ENCODE results near the gene DAAM2.
A peak's percentile ranks its signal among the peaks of the same experiment; 100 is the strongest.

The DAAM2 gene

GRCh38 chr6:39818695-39819094, 26.5 kb downstream of the DAAM2 start:
- no peak for DNase-seq (ENCODE audit: low read depth, low spot score)
- Histone ChIP-seq H3K4me1 (ENCODE audit: insufficient read depth, insufficient read length) (peaks cover 13% of the 10 kb centered on the region), H3K27me3 (ENCODE audit: insufficient read depth, insufficient read length) (no peaks in the 10 kb centered on the region), H3K36me3 (ENCODE audit: insufficient read depth, insufficient read length, low read length) (peaks cover 3% of the 10 kb centered on the region), H3K9ac (ENCODE audit: insufficient read length, low read depth) (no peak overlapping the region), H3K4me3 (ENCODE audit: insufficient read length, low read depth) (no peak overlapping the region), H3K9me3 (ENCODE audit: insufficient read depth, low read length) (no peaks in the 10 kb centered on the region)
- TF ChIP-seq ZNF274 (IDR thresholded peaks at IDR 0.05; ENCODE audit: low read depth, low read length), result no peak
- no peak for TF ChIP-seq YY1 (IDR thresholded peaks at IDR 0.05; ENCODE audit: insufficient read depth, insufficient read length)
- no peak for TF ChIP-seq SUZ12 (IDR thresholded peaks at IDR 0.05; ENCODE audit: extremely low read depth, insufficient read depth, insufficient read length)

DNA sequence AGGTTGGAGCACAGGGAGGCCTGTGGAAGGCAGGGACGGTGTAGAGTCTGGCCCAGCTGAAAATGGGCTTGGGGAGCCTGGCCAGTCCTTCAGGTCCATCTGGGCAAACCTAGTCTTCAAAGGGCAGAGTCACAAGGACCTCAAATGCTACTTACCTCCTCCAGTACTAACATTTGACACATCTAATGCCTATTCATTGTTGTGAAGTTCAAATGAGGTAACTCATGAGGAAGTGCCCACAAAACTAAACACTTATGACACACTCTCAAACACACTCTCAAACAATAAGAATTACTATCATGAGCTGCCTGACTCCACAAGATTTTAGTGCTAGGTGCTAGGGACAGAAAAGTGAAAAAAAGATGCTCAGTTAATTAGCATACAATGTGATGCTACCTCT, 27.1 kb downstream of the DAAM2 start:
- no peak for TF ChIP-seq ZNF274 (IDR thresholded peaks at IDR 0.05; ENCODE audit: low read depth, low read length)
- no peak for TF ChIP-seq YY1 (IDR thresholded peaks at IDR 0.05; ENCODE audit: insufficient read depth, insufficient read length)
- TF ChIP-seq SUZ12 (IDR thresholded peaks at IDR 0.05; ENCODE audit: extremely low read depth, insufficient read depth, insufficient read length), result no peak
- no peak overlapping the region for H3K9ac ChIP-seq (ENCODE audit: insufficient read length, low read depth)
- H3K9me3 ChIP-seq (ENCODE audit: insufficient read depth, low read length), result no peaks in the 10 kb centered on the region
- H3K36me3 ChIP-seq (ENCODE audit: insufficient read depth, insufficient read length, low read length), result peaks cover 3% of the 10 kb centered on the region
- H3K4me1 ChIP-seq (ENCODE audit: insufficient read depth, insufficient read length), result peaks cover 13% of the 10 kb centered on the region
- H3K4me3 ChIP-seq (ENCODE audit: insufficient read length, low read depth), result no peak overlapping the region
- no peaks in the 10 kb centered on the region for H3K27me3 ChIP-seq (ENCODE audit: insufficient read depth, insufficient read length)
- DNase-seq (ENCODE audit: low read depth, low spot score), result no peak

DNA sequence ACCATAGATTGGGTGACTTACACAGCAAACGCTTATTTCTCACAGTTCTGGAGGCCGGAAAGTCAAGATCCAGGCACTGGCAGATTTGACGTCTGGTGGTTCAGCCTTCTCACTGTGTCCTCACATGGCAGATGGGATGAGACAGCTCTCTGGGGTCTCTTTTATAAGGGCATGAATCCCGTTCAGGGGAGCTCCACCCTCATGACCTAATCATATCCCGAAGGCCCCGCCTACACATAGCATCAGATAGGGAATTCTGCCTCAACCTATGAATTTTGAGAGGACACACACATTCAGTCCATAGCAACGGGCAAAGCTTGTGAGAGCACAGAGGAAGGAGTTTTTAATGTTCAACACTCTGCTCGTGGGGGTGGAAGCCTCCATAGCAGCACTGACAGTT, 27.5 kb downstream of the DAAM2 start:
- Histone ChIP-seq H3K9me3 (ENCODE audit: insufficient read depth, low read length) (no peaks in the 10 kb centered on the region), H3K4me3 (ENCODE audit: insufficient read length, low read depth) (no peak overlapping the region), H3K27me3 (ENCODE audit: insufficient read depth, insufficient read length) (no peaks in the 10 kb centered on the region), H3K4me1 (ENCODE audit: insufficient read depth, insufficient read length) (peaks cover 16% of the 10 kb centered on the region), H3K9ac (ENCODE audit: insufficient read length, low read depth) (no peak overlapping the region), H3K36me3 (ENCODE audit: insufficient read depth, insufficient read length, low read length) (peaks cover 3% of the 10 kb centered on the region)
- DNase-seq (ENCODE audit: low read depth, low spot score), result no peak
- no peak for TF ChIP-seq YY1 (IDR thresholded peaks at IDR 0.05; ENCODE audit: insufficient read depth, insufficient read length)
- TF ChIP-seq ZNF274 (IDR thresholded peaks at IDR 0.05; ENCODE audit: low read depth, low read length), result no peak
- no peak for TF ChIP-seq SUZ12 (IDR thresholded peaks at IDR 0.05; ENCODE audit: extremely low read depth, insufficient read depth, insufficient read length)

DNA sequence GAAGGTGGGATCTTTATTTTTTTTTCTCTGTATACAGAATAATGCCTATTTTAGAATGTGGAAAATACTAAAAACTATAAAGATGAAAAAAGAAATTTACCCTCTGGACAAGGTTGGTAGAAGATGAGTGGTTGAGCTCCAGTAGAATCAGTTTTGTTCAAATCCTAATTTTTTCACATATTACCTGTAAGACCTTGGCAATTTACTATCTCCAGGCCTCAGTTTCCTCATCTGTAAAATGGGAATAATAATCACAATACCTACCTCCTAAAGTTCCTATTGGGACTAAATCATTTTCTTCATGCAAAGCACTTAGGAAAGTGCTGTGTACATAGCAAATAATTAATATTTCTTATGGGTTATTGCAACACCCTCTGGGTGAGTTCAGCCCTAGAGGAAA, 28.4 kb downstream of the DAAM2 start:
- TF ChIP-seq YY1 (IDR thresholded peaks at IDR 0.05; ENCODE audit: insufficient read depth, insufficient read length) (no peak), ZNF274 (IDR thresholded peaks at IDR 0.05; ENCODE audit: low read depth, low read length) (no peak), SUZ12 (IDR thresholded peaks at IDR 0.05; ENCODE audit: extremely low read depth, insufficient read depth, insufficient read length) (no peak)
- peaks cover 20% of the 10 kb centered on the region for H3K4me1 ChIP-seq (ENCODE audit: insufficient read depth, insufficient read length)
- H3K27me3 ChIP-seq (ENCODE audit: insufficient read depth, insufficient read length), result no peaks in the 10 kb centered on the region
- H3K36me3 ChIP-seq (ENCODE audit: insufficient read depth, insufficient read length, low read length), result no peaks in the 10 kb centered on the region
- DNase-seq (ENCODE audit: low read depth, low spot score), result no peak
- no peak overlapping the region for H3K9ac ChIP-seq (ENCODE audit: insufficient read length, low read depth)
- H3K9me3 ChIP-seq (ENCODE audit: insufficient read depth, low read length), result no peaks in the 10 kb centered on the region
- no peak overlapping the region for H3K4me3 ChIP-seq (ENCODE audit: insufficient read length, low read depth)

DNA sequence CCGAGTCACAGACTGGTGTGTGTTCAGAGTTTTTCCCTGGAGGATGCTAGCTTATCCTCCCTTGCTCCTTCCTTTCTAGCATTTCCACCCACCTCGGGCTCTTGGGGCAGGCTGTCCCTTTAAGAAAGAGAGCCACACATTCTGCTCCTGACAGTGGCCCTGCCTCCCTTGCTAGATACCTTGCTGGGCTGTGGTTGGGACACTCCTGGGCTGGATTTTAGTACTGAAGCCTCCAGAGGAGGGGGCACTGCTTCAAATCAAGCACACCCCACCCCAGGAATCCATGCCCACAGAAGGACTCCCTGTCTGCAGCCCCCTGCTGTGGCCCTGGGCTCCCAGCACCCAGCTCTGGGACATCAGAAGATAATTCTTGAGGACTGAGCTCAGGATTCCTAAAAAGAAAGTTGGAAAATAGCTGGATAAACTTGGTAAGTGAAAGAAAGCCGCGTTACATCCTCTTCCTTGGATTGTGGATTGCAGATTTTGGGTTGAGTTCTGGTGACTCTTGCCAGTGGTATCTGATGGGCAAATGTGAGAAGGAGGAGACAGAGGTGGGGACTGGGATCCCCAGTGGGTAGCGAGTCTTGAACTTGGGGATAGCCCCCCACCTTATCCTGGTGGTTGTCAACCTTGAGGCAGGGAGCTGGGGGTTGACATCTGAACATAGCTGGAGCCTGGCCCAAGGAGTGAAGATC, 29.0 kb downstream of the DAAM2 start:
- TF ChIP-seq SUZ12 (IDR thresholded peaks at IDR 0.05; ENCODE audit: extremely low read depth, insufficient read depth, insufficient read length) (no peak), YY1 (IDR thresholded peaks at IDR 0.05; ENCODE audit: insufficient read depth, insufficient read length) (no peak), ZNF274 (IDR thresholded peaks at IDR 0.05; ENCODE audit: low read depth, low read length) (no peak)

DNA sequence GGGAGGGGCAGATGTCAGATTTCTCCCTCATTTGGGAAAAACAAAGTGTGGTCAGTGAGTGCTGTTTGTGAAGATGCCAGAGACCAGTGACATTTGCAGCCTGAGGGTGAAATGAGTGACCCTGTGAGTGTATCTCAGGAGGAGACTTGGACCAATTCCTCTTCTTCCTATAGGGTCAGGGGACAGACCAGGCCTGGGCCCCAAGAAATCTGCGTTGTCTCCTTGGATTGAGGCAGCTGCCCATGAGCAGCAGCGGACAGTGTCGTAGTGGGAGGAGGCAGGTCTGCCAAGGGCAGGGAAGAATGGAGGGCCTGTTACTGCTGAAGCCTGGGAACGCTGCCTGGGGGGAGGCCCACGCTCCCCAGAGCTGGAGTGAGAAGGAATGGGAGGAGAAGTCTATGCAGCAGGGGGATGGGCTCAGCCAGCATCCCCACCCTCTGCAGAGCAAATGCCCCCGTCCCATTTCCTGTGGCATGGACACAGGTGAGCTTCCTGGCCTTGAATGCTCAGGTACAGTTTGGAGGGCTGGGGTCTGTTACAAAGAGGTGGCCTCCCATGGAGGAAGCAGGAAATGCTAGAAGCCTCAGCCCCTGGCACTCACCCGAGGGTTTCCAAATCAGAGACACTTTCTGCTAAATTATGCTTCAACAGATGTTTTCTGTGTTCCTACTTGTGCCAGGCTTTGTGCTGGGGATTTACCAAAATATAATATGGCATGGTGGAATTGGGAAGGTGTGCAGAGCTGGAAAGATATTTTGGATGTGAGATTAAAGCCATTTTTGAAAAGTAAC, 29.8 kb downstream of the DAAM2 start:
- no peaks in the 10 kb centered on the region for H3K9me3 ChIP-seq (ENCODE audit: insufficient read depth, low read length)
- no peak for TF ChIP-seq SUZ12 (IDR thresholded peaks at IDR 0.05; ENCODE audit: extremely low read depth, insufficient read depth, insufficient read length)
- no peak for TF ChIP-seq ZNF274 (IDR thresholded peaks at IDR 0.05; ENCODE audit: low read depth, low read length)
- no peak for TF ChIP-seq YY1 (IDR thresholded peaks at IDR 0.05; ENCODE audit: insufficient read depth, insufficient read length)
- H3K4me3 ChIP-seq (ENCODE audit: insufficient read length, low read depth), result no peak overlapping the region
- no peaks in the 10 kb centered on the region for H3K27me3 ChIP-seq (ENCODE audit: insufficient read depth, insufficient read length)
- peaks cover 21% of the 10 kb centered on the region for H3K4me1 ChIP-seq (ENCODE audit: insufficient read depth, insufficient read length)
- DNase-seq (ENCODE audit: low read depth, low spot score), result no peak
- H3K36me3 ChIP-seq (ENCODE audit: insufficient read depth, insufficient read length, low read length), result no peaks in the 10 kb centered on the region
- peak overlapping the region; percentile 45 for H3K9ac ChIP-seq (ENCODE audit: insufficient read length, low read depth)

More for the DNA sequence above, 29.0 kb downstream of the DAAM2 start:
- Histone ChIP-seq H3K27me3 (ENCODE audit: insufficient read depth, insufficient read length) (no peaks in the 10 kb centered on the region), H3K4me1 (ENCODE audit: insufficient read depth, insufficient read length) (peaks cover 21% of the 10 kb centered on the region), H3K4me3 (ENCODE audit: insufficient read length, low read depth) (no peak overlapping the region), H3K36me3 (ENCODE audit: insufficient read depth, insufficient read length, low read length) (no peaks in the 10 kb centered on the region), H3K9ac (ENCODE audit: insufficient read length, low read depth) (peak overlapping the region; percentile 45), H3K9me3 (ENCODE audit: insufficient read depth, low read length) (no peaks in the 10 kb centered on the region)
- no peak for DNase-seq (ENCODE audit: low read depth, low spot score)

All from NT2/D1 (cell line).